Measurements from ENCODE around the gene STON2.

DNA sequence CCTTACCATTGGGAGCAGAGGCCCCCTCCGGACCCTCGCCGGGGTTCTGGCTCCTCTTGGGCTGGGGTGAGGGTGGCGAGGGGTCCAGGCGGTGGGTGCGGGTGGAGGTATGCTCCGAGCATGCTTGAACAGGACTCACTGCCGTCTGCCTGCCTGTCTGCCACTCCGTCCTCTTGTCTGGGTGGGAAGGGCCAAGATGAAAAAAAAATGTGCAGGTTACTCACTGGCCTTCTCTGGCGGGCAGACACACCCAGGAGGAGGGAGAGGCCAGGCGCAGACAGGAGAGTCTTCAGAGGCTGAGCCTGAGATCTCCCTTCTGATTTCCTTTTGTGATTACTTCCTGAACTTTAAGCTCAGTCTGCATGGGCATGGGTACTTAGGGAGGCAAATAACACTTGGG lies 76.1 kb downstream of the STON2 start:
- TF ChIP-seq, protein P1, sequence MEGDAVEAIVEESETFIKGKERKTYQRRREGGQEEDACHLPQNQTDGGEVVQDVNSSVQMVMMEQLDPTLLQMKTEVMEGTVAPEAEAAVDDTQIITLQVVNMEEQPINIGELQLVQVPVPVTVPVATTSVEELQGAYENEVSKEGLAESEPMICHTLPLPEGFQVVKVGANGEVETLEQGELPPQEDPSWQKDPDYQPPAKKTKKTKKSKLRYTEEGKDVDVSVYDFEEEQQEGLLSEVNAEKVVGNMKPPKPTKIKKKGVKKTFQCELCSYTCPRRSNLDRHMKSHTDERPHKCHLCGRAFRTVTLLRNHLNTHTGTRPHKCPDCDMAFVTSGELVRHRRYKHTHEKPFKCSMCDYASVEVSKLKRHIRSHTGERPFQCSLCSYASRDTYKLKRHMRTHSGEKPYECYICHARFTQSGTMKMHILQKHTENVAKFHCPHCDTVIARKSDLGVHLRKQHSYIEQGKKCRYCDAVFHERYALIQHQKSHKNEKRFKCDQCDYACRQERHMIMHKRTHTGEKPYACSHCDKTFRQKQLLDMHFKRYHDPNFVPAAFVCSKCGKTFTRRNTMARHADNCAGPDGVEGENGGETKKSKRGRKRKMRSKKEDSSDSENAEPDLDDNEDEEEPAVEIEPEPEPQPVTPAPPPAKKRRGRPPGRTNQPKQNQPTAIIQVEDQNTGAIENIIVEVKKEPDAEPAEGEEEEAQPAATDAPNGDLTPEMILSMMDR (conservative IDR thresholded peaks at IDR 0.05; ENCODE audit: low read depth, low read length), result no peak
- TF ChIP-seq EZH2 (IDR thresholded peaks at IDR 0.05; ENCODE audit: borderline replicate concordance, low read depth, low read length, poor library complexity, severe bottlenecking), result no peak

All from A673 (cell line).